Panc1 (cell line): Measurements from ENCODE around the gene CAVIN2. TPM values are rescaled to one million over a fixed set of nuclear protein-coding genes. Genes with fewer than 3 reads are reported as not detected.

Experiments
- ATAC-seq: fragments of 200-7000 bp; cut with Tn5 transposase; 2 replicates; pipeline ENCODE4 v1.9.1; 2020; ENCODE audit warnings: mild to moderate bottlenecking, moderate library complexity
- BruUV-seq: library from RNA; stranded (reverse); fragments of 400-500 nt; replicated peaks from 2 replicates; lab custom pipeline; 2021; lab: Mats Ljungman, UMichigan
- CTCF ChIA-PET: fragments of 300-600 bp; sonication (Branson Sonifier 250); formaldehyde crosslinking; loops from one replicate; lab custom pipeline; 2022; ENCODE audit warnings: antibody characterized with exemption; lab: Charles Lee
- POLR2A ChIA-PET: fragments of 300-600 bp; sonication (Branson Sonifier 250); formaldehyde crosslinking; loops from one replicate; lab custom pipeline; 2022; ENCODE audit warnings: antibody characterized with exemption; lab: Charles Lee
- DNase-seq: peaks from one replicate; pipeline ENCODE4 v3.0.0-alpha.2; 2010; ENCODE audit warnings: low read depth, low spot score
- H3K27ac ChIP-seq: 2 replicates; pipeline ENCODE4 v1.5.1; 2011; ENCODE audit warnings: mild to moderate bottlenecking, low read length, inconsistent platforms
- H3K27me3 ChIP-seq: fragments of 200-500 bp; sonication (Bioruptor generic); 2 replicates; pipeline ENCODE4 v1.6.0; 2014; ENCODE audit warnings: low read length, inconsistent platforms; ENCODE audit not compliant: control insufficient read depth, insufficient read depth
- H3K36me3 ChIP-seq: fragments of 200-500 bp; sonication (Bioruptor generic); 2 replicates; pipeline ENCODE4 v1.5.1; 2014; ENCODE audit warnings: inconsistent platforms, mild to moderate bottlenecking, low read length, moderate library complexity; ENCODE audit not compliant: control insufficient read depth, insufficient read depth
- H3K4me1 ChIP-seq: 2 replicates; pipeline ENCODE4 v1.5.1; 2011; ENCODE audit warnings: inconsistent platforms, mild to moderate bottlenecking, low read length, moderate library complexity; ENCODE audit not compliant: control insufficient read depth, insufficient read depth
- H3K4me3 ChIP-seq, 2 experiments: 2 replicates each; pipeline ENCODE4 v1.5.1; 2011 to 2012; ENCODE audit warnings: low read depth in 2 of 2, low read length in 2 of 2, mild to moderate bottlenecking in 2 of 2, inconsistent platforms in 1 of 2, moderate library complexity in 1 of 2
- H3K9me3 ChIP-seq: fragments of 200-500 bp; sonication (Bioruptor generic); 2 replicates; pipeline ENCODE4 v1.5.1; 2014; ENCODE audit warnings: low read depth, mild to moderate bottlenecking, inconsistent platforms, low read length, moderate library complexity; ENCODE audit not compliant: control insufficient read depth, insufficient read depth
- CTCF ChIP-seq: fragments of 450-650 bp; IDR thresholded peaks from 2 replicates; pipeline ENCODE4 v1.5.1; 2017; ENCODE audit warnings: mild to moderate bottlenecking
- POLR2AphosphoS5 ChIP-seq: IDR thresholded peaks from 2 replicates; pipeline ENCODE4 v1.6.1; 2012; ENCODE audit warnings: mild to moderate bottlenecking, low read depth, low read length, moderate library complexity
- REST ChIP-seq, 2 experiments: IDR thresholded peaks; 2 replicates each; pipeline ENCODE4 v1.6.1; 2011 to 2012; ENCODE audit warnings: low read depth in 2 of 2, control low read depth in 1 of 2, low read length in 1 of 2, mild to moderate bottlenecking in 1 of 2, moderate library complexity in 1 of 2; ENCODE audit not compliant: insufficient read depth in 1 of 2
- SIN3A ChIP-seq: IDR thresholded peaks from 2 replicates; pipeline ENCODE4 v1.6.1; 2012; ENCODE audit warnings: low read depth, mild to moderate bottlenecking, low read length, moderate library complexity, borderline replicate concordance; ENCODE audit not compliant: insufficient read depth
- TCF7L2 ChIP-seq: IDR thresholded peaks from 2 replicates; pipeline ENCODE4 v1.6.1; 2011; ENCODE audit warnings: mild to moderate bottlenecking, low read depth, low read length, inconsistent platforms
- in situ Hi-C: cut with HindIII; loops from 2 replicates; pipeline ENCODE4 v1.10.0; 2016; ENCODE audit warnings: low sequenced_read_pairs, low pct_unique_long_range_greater_than_20kb
- intact Hi-C: fragments of 100-400 bp; cut with micrococcal nuclease; formaldehyde crosslinking; loops from one replicate; pipeline ENCODE4 v1.10.0; 2022; ENCODE audit not compliant: unreplicated experiment
- total RNA-seq: library from RNA; stranded (reverse); gene quantifications from one replicate; pipeline ENCODE4 v1.2.1, GENCODE V29; 2021; ENCODE audit not compliant: unreplicated experiment

CAVIN2 gene
- total RNA-seq, 1 experiment from 2014 or later, result 0.95 TPM

- no peak overlapping the region for H3K27ac ChIP-seq
- BruUV-seq, result no TSS peak
- no peaks in the 10 kb centered on the region for H3K4me1 ChIP-seq
- DNase-seq (no peak), ATAC-seq (no peak)
- H3K27me3 ChIP-seq, result no peaks in the 10 kb centered on the region
- in situ Hi-C loops, result no loop called here
- intact Hi-C loops, result no loop called here
- ChIA-PET POLR2A (no interaction called here), CTCF (no interaction called here)
- H3K9me3 ChIP-seq, result no peaks in the 10 kb centered on the region
- TF ChIP-seq POLR2AphosphoS5 (no peak), SIN3A (no peak), TCF7L2 (no peak), CTCF (no peak), REST (IDR thresholded peaks at IDR 0.05; ENCODE audit: insufficient read depth in 1 of 2, low read depth in 2 of 2, low read length in 1 of 2) (no peak)
- H3K4me3 ChIP-seq, result no peak overlapping the region
- no peaks in the 10 kb centered on the region for H3K36me3 ChIP-seq
These were observed 14.2 kb downstream of the CAVIN2 start for GRCh38 chr2:191832668-191833067.

GRCh38 chr2:191831410-191831994, 15.4 kb downstream of the CAVIN2 start:
- Histone ChIP-seq H3K36me3 (no peaks in the 10 kb centered on the region), H3K27me3 (no peaks in the 10 kb centered on the region), H3K9me3 (no peaks in the 10 kb centered on the region), H3K4me1 (no peaks in the 10 kb centered on the region), H3K4me3 (no peak overlapping the region), H3K27ac (no peak overlapping the region)
- no peak for ATAC-seq
- POLR2A ChIA-PET, result no interaction called here
- no peak for DNase-seq
- in situ Hi-C loops (no loop called here), intact Hi-C loops (no loop called here)
- BruUV-seq, result no TSS peak
- CTCF ChIA-PET, result no interaction called here
- TF ChIP-seq POLR2AphosphoS5 (no peak), CTCF (no peak), SIN3A (no peak), TCF7L2 (no peak), REST (IDR thresholded peaks at IDR 0.05; ENCODE audit: insufficient read depth in 1 of 2, low read depth in 2 of 2, low read length in 1 of 2) (no peak)
